HT1080 (cell line): ENCODE data around the gene MBD6. TPM values are rescaled to one million over a fixed set of nuclear protein-coding genes. Genes with fewer than 3 reads are reported as not detected.
"Not testable (repeated sequence)": the region's sequence is repeated elsewhere in the genome, so short reads cannot be mapped to it uniquely, and the experiment has no call there.

Experiments used
- DNase-seq: peaks from one replicate; pipeline ENCODE4 v3.0.0-alpha.2; 2015; ENCODE audit warnings: low read depth
- total RNA-seq: library from RNA; depleted of rRNA; stranded (reverse); fragments of >200 nt; shearing (Covaris generic); gene quantifications from 2 replicates; pipeline ENCODE4 v1.2.3, GENCODE V29; 2014

The MBD6 gene
- total RNA-seq, 1 experiment from 2014 or later = 9.5 TPM

GRCh38 chr12:57488402-57489156 is 34.0 kb upstream of the MBD6 start:
- DNase-seq = no peak

- DNase-seq = peak; percentile 50
Measured at GRCh38 chr12:57489157-57489641, 33.4 kb upstream of the MBD6 start.

GRCh38 chr12:57490126-57490525 is 32.5 kb upstream of the MBD6 start:
- no peak for DNase-seq

GRCh38 chr12:57491393-57492280 is 31.0 kb upstream of the MBD6 start:
- no peak for DNase-seq

- DNase-seq = not testable (repeated sequence)
Measured at GRCh38 chr12:57495051-57495701, 27.4 kb upstream of the MBD6 start.

- no peak for DNase-seq
Measured at GRCh38 chr12:57496822-57497221, 25.8 kb upstream of the MBD6 start.

- no peak for DNase-seq
Measured at GRCh38 chr12:57497223-57498131, 25.1 kb upstream of the MBD6 start.

- no peak for DNase-seq
Measured at GRCh38 chr12:57498132-57498502, 24.5 kb upstream of the MBD6 start.

GRCh38 chr12:57498571-57498970 is 24.1 kb upstream of the MBD6 start:
- no peak for DNase-seq

- DNase-seq = no peak
Measured at GRCh38 chr12:57500213-57500612, 22.4 kb upstream of the MBD6 start.

GRCh38 chr12:57502311-57502969 is 20.2 kb upstream of the MBD6 start:
- not testable (repeated sequence) for DNase-seq

- DNase-seq = not testable (repeated sequence)
Measured at GRCh38 chr12:57506541-57506940, 16.1 kb upstream of the MBD6 start.

- not testable (repeated sequence) for DNase-seq
Measured at GRCh38 chr12:57507796-57508195, 14.8 kb upstream of the MBD6 start.

- no peak for DNase-seq
Measured at GRCh38 chr12:57511161-57511560, 11.5 kb upstream of the MBD6 start.

- no peak for DNase-seq
Measured at GRCh38 chr12:57511588-57512325, 10.9 kb upstream of the MBD6 start.

GRCh38 chr12:57512665-57513064 is 10.0 kb upstream of the MBD6 start:
- DNase-seq = no peak

- no peak for DNase-seq
Measured at GRCh38 chr12:57513266-57513665, 9.4 kb upstream of the MBD6 start.

- not testable (repeated sequence) for DNase-seq
Measured at GRCh38 chr12:57513677-57514076, 8.9 kb upstream of the MBD6 start.

- DNase-seq = not testable (repeated sequence)
Measured at GRCh38 chr12:57514246-57514645, 8.4 kb upstream of the MBD6 start.
